HCT116 (cell line): ENCODE measurements around the gene CALML6. TPM values are rescaled to one million over a fixed set of nuclear protein-coding genes. Genes with fewer than 3 reads are reported as not detected.

Experiments used
- ATAC-seq: fragments of 200-7000 bp; cut with Tn5 transposase; 2 replicates; pipeline ENCODE4 v1.9.1; 2020; ENCODE audit warnings: mild to moderate bottlenecking, moderate library complexity
- BruUV-seq: library from RNA; stranded (reverse); fragments of 400-500 nt; replicated peaks from 2 replicates; lab custom pipeline; 2021; lab: Mats Ljungman, UMichigan
- CTCF ChIA-PET: fragments of 300-600 bp; sonication (Branson Sonifier 250); formaldehyde crosslinking; loops from one replicate; lab custom pipeline; 2021; ENCODE audit warnings: antibody characterized with exemption; lab: Charles Lee
- POLR2A ChIA-PET: fragments of 300-600, 350-600 bp; sonication (Branson Sonifier 250); formaldehyde crosslinking; loops from one replicate; lab custom pipeline; 2021; ENCODE audit warnings: antibody characterized with exemption; lab: Charles Lee
- RAD21 ChIA-PET, 2 experiments: fragments of 300-600 bp; sonication (Branson Sonifier 250); formaldehyde crosslinking; loops; one replicate each; lab custom pipeline; 2023; ENCODE audit warnings: low total read pairs in 2 of 2; ENCODE audit not compliant: uncharacterized antibody in 2 of 2, unreplicated experiment in 2 of 2, low non-redundant PET in 1 of 2; lab: Charles Lee
- DNase-seq: peaks from one replicate; pipeline ENCODE4 v3.0.0-alpha.2; 2010; ENCODE audit warnings: low read depth, low spot score
- H2AFZ ChIP-seq: fragments of 200-600 bp; shearing (Covaris generic), sonication (generic); 2 replicates; pipeline ENCODE4 v1.6.1; 2017; ENCODE audit warnings: low read depth, mixed run types, mixed read lengths, antibody characterized with exemption, low read length; ENCODE audit not compliant: poor library complexity, severe bottlenecking
- H3K27ac ChIP-seq: 2 replicates; pipeline ENCODE4 v1.5.1; 2012; ENCODE audit warnings: low read depth, low read length
- H3K27me3 ChIP-seq: fragments of 200-600 bp; sonication (generic); 2 replicates; pipeline ENCODE4 v1.6.1; 2016; ENCODE audit warnings: mixed run types, low read length, mixed read lengths; ENCODE audit not compliant: insufficient read depth
- H3K36me3 ChIP-seq, 2 experiments: fragments of 200-500 bp in 1 of 2; fragments of 200-600 bp in 1 of 2; sonication (Bioruptor generic) in 1 of 2; sonication (generic) in 1 of 2; 2 replicates each; pipeline versions ENCODE4 v1.5.1 to v1.6.1; 2014 to 2016; ENCODE audit warnings: low read length in 2 of 2, inconsistent platforms in 1 of 2, mixed read lengths in 1 of 2, mixed run types in 1 of 2; ENCODE audit not compliant: insufficient read depth in 2 of 2, control insufficient read depth in 1 of 2
- H3K4me1 ChIP-seq, 2 experiments: fragments of 200-600 bp in 1 of 2; sonication (generic) in 1 of 2; 2 replicates each; pipeline versions ENCODE4 v1.5.1 to v1.6.1; 2012 to 2017; ENCODE audit warnings: low read length in 2 of 2, inconsistent platforms in 1 of 2, mild to moderate bottlenecking in 1 of 2, mixed read lengths in 1 of 2, mixed run types in 1 of 2, moderate library complexity in 1 of 2; ENCODE audit not compliant: insufficient read depth in 2 of 2, control insufficient read depth in 1 of 2
- H3K4me2 ChIP-seq: fragments of 200-600 bp; sonication (generic); 2 replicates; pipeline ENCODE4 v1.6.1; 2017; ENCODE audit warnings: mixed run types, low read length, mixed read lengths
- H3K4me3 ChIP-seq, 2 experiments: fragments of 200-600 bp in 1 of 2; sonication (generic) in 1 of 2; replicated peaks in 1 of 2; 2 replicates each; pipeline ENCODE4 v1.5.1; 2011 to 2016; ENCODE audit warnings: low read length in 2 of 2, control low read depth in 1 of 2, low read depth in 1 of 2, mild to moderate bottlenecking in 1 of 2, mixed read lengths in 1 of 2, mixed run types in 1 of 2
- H3K79me2 ChIP-seq: fragments of 200-600 bp; sonication (generic); 2 replicates; pipeline ENCODE4 v1.6.1; 2017; ENCODE audit warnings: mild to moderate bottlenecking, mixed run types, low read length, moderate library complexity, mixed read lengths; ENCODE audit not compliant: insufficient read depth
- H3K9ac ChIP-seq: fragments of 200-600 bp; sonication (generic); 2 replicates; pipeline ENCODE4 v1.6.1; 2016; ENCODE audit warnings: low read length, mixed read lengths
- H3K9me2 ChIP-seq: fragments of 200-600 bp; sonication (generic), shearing (Covaris generic); 2 replicates; pipeline ENCODE4 v1.6.1; 2017; ENCODE audit warnings: mixed run types, mild to moderate bottlenecking, moderate library complexity; ENCODE audit not compliant: insufficient read depth
- H3K9me3 ChIP-seq, 2 experiments: fragments of 200-500 bp in 1 of 2; fragments of 200-600 bp in 1 of 2; sonication (Bioruptor generic) in 1 of 2; sonication (generic) in 1 of 2; 2 replicates each; pipeline ENCODE4 v1.6.1; 2014 to 2017; ENCODE audit warnings: low read length in 2 of 2, mixed read lengths in 2 of 2, inconsistent platforms in 1 of 2, low read depth in 1 of 2, mild to moderate bottlenecking in 1 of 2, mixed run types in 1 of 2, moderate library complexity in 1 of 2; ENCODE audit not compliant: control insufficient read depth in 1 of 2, insufficient read depth in 1 of 2
- H4K20me1 ChIP-seq: fragments of 200-600 bp; sonication (generic), shearing (Covaris generic); 2 replicates; pipeline ENCODE4 v1.6.1; 2017; ENCODE audit warnings: mixed run types, mild to moderate bottlenecking, moderate library complexity; ENCODE audit not compliant: insufficient read depth
- CBX3 ChIP-seq: IDR thresholded peaks from 2 replicates; pipeline ENCODE4 v1.6.1; 2012; ENCODE audit warnings: low read depth
- CEBPB ChIP-seq: IDR thresholded peaks from 2 replicates; pipeline ENCODE4 v1.6.1; 2012; ENCODE audit warnings: low read depth
- ELF1 ChIP-seq: IDR thresholded peaks from 2 replicates; pipeline ENCODE4 v1.6.1; 2012; ENCODE audit warnings: low read depth, borderline replicate concordance
- EZH2phosphoT487 ChIP-seq: fragments of 200-600 bp; IDR thresholded peaks from 2 replicates; pipeline ENCODE4 v1.6.1; 2018; ENCODE audit warnings: antibody characterized with exemption, borderline replicate concordance
- MAX ChIP-seq: IDR thresholded peaks from 2 replicates; pipeline ENCODE4 v1.6.1; 2012
- RAD21 ChIP-seq: IDR thresholded peaks from 2 replicates; pipeline ENCODE4 v1.6.1; 2012; ENCODE audit warnings: low read depth, mild to moderate bottlenecking
- SIN3A ChIP-seq: IDR thresholded peaks from 2 replicates; pipeline ENCODE4 v1.6.1; 2012; ENCODE audit warnings: low read depth
- SP1 ChIP-seq: IDR thresholded peaks from 2 replicates; pipeline ENCODE4 v1.6.1; 2012; ENCODE audit warnings: low read depth
- TCF7L2 ChIP-seq: IDR thresholded peaks from 2 replicates; pipeline ENCODE4 v1.7.0; 2011; ENCODE audit warnings: borderline replicate concordance, inconsistent platforms; ENCODE audit not compliant: insufficient read depth, insufficient read length; ENCODE audit errors: extremely low read depth
- YY1 ChIP-seq: IDR thresholded peaks from 2 replicates; pipeline ENCODE4 v1.6.1; 2011; ENCODE audit warnings: low read length, low read depth, moderate library complexity, mild to moderate bottlenecking; ENCODE audit not compliant: insufficient replicate concordance; ENCODE audit errors: extremely low read depth
- ZFX ChIP-seq: fragments of 450-650 bp; IDR thresholded peaks from 2 replicates; pipeline ENCODE4 v1.6.1; 2017
- intact Hi-C: fragments of 100-400 bp; cut with micrococcal nuclease; formaldehyde crosslinking; loops from 2 replicates; pipeline ENCODE4 v1.10.0; 2022
- total RNA-seq: library from RNA; stranded (reverse); gene quantifications from one replicate; pipeline ENCODE4 v1.2.1, GENCODE V29; 2021; ENCODE audit not compliant: unreplicated experiment
- TF ChIP-seq, protein P1 (sequence below): IDR thresholded peaks from 2 replicates; pipeline ENCODE4 v1.6.1; 2012
- TF ChIP-seq, protein P2 (sequence below): IDR thresholded peaks from 2 replicates; pipeline ENCODE4 v1.6.1; 2011; ENCODE audit warnings: mild to moderate bottlenecking, low read length, moderate library complexity; ENCODE audit not compliant: insufficient replicate concordance; ENCODE audit errors: extremely low read depth

CALML6 gene
- total RNA-seq, 1 experiment from 2014 or later = 2.3 TPM

DNA sequence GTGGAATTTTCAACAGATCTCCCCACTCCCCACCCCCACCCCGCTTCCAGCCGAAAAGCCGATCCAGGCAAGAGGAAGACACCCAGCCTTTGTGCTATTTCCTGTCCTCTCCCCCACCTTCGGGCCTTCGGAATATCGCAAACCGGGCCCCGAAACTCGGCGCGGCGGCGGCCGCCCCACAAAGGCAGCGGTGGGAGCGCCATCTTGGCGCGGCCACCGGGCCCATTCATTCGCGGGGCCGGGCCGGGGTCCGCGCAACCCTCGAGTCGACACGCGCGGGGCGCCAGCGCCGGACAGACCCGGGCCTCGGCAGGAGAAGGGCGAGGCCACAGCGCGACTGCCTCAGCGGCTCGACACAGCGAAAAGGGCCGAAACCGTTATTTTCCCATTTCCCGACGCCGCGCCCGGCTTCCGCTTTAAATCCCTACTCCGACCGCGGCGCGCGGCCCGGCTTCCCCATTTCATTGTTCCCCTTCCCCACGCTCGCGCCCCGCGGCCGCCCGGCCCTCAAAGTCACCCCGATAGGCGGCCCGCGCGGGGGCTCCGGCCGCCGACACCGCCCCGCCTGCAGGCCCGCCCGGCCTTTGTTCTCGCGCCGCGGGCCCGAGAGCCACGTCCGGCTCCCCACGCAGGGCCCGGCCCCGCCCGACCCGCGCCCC, 25.1 kb upstream of the CALML6 start:
- RAD21 ChIA-PET = no interaction called here
- H2AFZ ChIP-seq = no peak overlapping the region
- peak overlapping the region; percentile 81 for H3K9ac ChIP-seq
- peaks cover 33 to 44% of the 10 kb centered on the region in 2 experiments for H3K4me1 ChIP-seq
- H4K20me1 ChIP-seq = peaks cover 23% of the 10 kb centered on the region; the same call in 1 of the 2 replicates
- H3K27ac ChIP-seq = peak overlapping the region; percentile 69
- no peak for DNase-seq
- H3K9me3 ChIP-seq = no peaks in the 10 kb centered on the region
- CTCF ChIA-PET = no interaction called here
- H3K4me3 ChIP-seq = peak overlapping the region; percentile 66 to 75
- H3K79me2 ChIP-seq = peaks cover 53% of the 10 kb centered on the region
- H3K4me2 ChIP-seq = peak overlapping the region; percentile 82
- H3K27me3 ChIP-seq = no peaks in the 10 kb centered on the region
- H3K9me2 ChIP-seq = no peaks in the 10 kb centered on the region
- no TSS peak for BruUV-seq
- H3K36me3 ChIP-seq = no peaks in the 10 kb centered on the region; a peak in 1 of 4 replicates
- intact Hi-C loops = no loop called here
- POLR2A ChIA-PET = no interaction called here
- peak; percentile 67 for TF ChIP-seq YY1
- TF ChIP-seq TCF7L2 = peak; percentile 85
- TF ChIP-seq SP1 = no peak
- peak; percentile 86 for TF ChIP-seq ZFX
- TF ChIP-seq EZH2phosphoT487 = no peak
- TF ChIP-seq SIN3A = peak; percentile 60
- ATAC-seq = peak; percentile 52

DNA sequence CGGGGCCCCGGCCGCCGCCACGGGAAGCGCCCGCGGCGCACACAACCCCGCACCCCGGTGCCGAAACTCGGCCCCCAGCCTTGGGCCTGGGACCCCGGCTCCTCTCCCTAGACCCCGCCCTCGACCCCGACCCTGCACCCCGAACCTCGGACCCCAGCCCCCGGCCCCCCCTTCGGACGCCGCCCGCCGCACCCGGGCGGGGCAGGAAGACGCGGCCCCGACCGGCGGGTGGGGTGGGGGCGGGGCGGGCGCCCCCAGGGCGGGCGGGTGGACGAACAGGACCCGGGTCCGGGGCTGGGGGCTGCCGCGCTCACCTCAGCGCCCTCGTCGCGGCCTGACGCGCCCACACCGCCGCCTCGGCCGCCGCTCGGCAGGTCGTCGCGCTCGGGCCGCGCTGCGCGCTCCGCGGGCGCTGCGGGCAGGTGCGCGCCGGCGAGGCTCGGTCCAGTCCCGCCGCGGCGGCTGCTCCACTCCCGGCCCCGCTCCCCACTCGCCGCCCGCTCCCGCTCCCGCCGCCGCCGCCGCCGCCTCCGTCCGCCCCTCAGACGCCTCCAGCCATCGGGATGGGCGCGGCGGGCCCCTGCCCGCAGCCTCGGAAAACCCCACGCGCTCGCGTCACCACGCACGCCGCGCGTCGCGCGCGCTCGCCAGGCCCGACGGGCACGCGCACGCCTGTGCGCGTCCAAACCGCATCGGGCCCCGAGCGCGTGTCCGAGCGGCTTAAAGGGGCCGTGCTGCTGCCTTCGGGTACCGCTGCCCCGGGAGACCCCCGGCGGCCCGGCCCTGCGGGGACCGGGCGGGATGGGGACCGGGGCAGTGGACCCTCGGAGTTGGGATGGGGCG, 24.3 kb upstream of the CALML6 start, which contains the start of gene GNB1:
GNB1 (minus strand) TSS at position 582 of the 843 bp plus-strand sequence. CDS start 65,634 bp downstream, outside the sequence.
- H3K9me2 ChIP-seq = no peaks in the 10 kb centered on the region
- H3K4me1 ChIP-seq = peaks cover 35 to 50% of the 10 kb centered on the region in 2 experiments
- no TSS peak for BruUV-seq
- H2AFZ ChIP-seq = no peak within 1 kb of the TSS
- RAD21 ChIA-PET = no interaction called here
- ATAC-seq (peak; percentile 73), DNase-seq (peak; percentile 72)
- peaks cover 45% of the 10 kb centered on the region for H3K79me2 ChIP-seq
- CTCF ChIA-PET = no interaction called here
- intact Hi-C loops = no loop called here
- POLR2A ChIA-PET = no interaction called here
- H3K9ac ChIP-seq = peak within 1 kb of the TSS; percentile 81
- H3K4me3 ChIP-seq = peak within 1 kb of the TSS; percentile 66 to 75
- no peaks in the 10 kb centered on the region; a peak in 1 of 4 replicates for H3K36me3 ChIP-seq
- peaks cover 23% of the 10 kb centered on the region; the same call in 1 of the 2 replicates for H4K20me1 ChIP-seq
- H3K27me3 ChIP-seq = no peaks in the 10 kb centered on the region
- H3K9me3 ChIP-seq = no peaks in the 10 kb centered on the region
- H3K27ac ChIP-seq = peak within 1 kb of the TSS; percentile 69
- peak within 1 kb of the TSS; percentile 84 for H3K4me2 ChIP-seq
- TF ChIP-seq CEBPB = no peak
- TF ChIP-seq SIN3A = no peak; the same call in 1 of the 2 replicates
- no peak for TF ChIP-seq ELF1
- no peak for TF ChIP-seq RAD21
- TF ChIP-seq MAX = peak; percentile 75
- TF ChIP-seq, protein P1, sequence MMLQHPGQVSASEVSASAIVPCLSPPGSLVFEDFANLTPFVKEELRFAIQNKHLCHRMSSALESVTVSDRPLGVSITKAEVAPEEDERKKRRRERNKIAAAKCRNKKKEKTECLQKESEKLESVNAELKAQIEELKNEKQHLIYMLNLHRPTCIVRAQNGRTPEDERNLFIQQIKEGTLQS = no peak
- TF ChIP-seq, protein P2, sequence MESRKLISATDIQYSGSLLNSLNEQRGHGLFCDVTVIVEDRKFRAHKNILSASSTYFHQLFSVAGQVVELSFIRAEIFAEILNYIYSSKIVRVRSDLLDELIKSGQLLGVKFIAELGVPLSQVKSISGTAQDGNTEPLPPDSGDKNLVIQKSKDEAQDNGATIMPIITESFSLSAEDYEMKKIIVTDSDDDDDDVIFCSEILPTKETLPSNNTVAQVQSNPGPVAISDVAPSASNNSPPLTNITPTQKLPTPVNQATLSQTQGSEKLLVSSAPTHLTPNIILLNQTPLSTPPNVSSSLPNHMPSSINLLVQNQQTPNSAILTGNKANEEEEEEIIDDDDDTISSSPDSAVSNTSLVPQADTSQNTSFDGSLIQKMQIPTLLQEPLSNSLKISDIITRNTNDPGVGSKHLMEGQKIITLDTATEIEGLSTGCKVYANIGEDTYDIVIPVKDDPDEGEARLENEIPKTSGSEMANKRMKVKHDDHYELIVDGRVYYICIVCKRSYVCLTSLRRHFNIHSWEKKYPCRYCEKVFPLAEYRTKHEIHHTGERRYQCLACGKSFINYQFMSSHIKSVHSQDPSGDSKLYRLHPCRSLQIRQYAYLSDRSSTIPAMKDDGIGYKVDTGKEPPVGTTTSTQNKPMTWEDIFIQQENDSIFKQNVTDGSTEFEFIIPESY = no peak
- no peak for TF ChIP-seq EZH2phosphoT487
- no peak for TF ChIP-seq CBX3
